Measurements from ENCODE around the gene SURF4. TPM values are rescaled to one million over a fixed set of nuclear protein-coding genes. Genes with fewer than 3 reads are reported as not detected.

SURF4 gene
- total and polyA plus RNA-seq, 2 donors (not counting 3 experiments of a cell fraction or from before 2014, with no cell fraction given), result 216 to 358 TPM

GRCh38 chr9:133361507-133362092, 14.3 kb downstream of the SURF4 start:
- H2AFZ ChIP-seq (ENCODE audit: low read depth, low read length), result no peak overlapping the region
- H3K27me3 ChIP-seq (ENCODE audit: control insufficient read depth in 2 of 2, insufficient read depth in 2 of 2, low read length in 2 of 2), result no peaks in the 10 kb centered on the region
- no peaks in the 10 kb centered on the region for H3K9me1 ChIP-seq (replicated peaks; ENCODE audit: control insufficient read depth, extremely low read depth, insufficient read depth, low read length)
- CTCF ChIA-PET, result no interaction called here
- dilution Hi-C loops (cut with MboI; ENCODE audit: extremely low pct_ligation_motif_present, low sequenced_read_pairs) (no loop called here), intact Hi-C loops (cut with micrococcal nuclease) (no loop called here)
- no peak overlapping the region for H3K27ac ChIP-seq (ENCODE audit: insufficient read depth, low read depth, low read length)
- BruUV-seq (replicated peaks), result no TSS peak
- POLR2A ChIA-PET, result no interaction called here
- H3K9me3 ChIP-seq (replicated peaks; ENCODE audit: control insufficient read depth, insufficient read depth, low read length), result no peaks in the 10 kb centered on the region
- peaks cover 6% of the 10 kb centered on the region for H3K4me1 ChIP-seq (ENCODE audit: control insufficient read depth, extremely low read depth, insufficient read depth, low read length)
- H3K36me3 ChIP-seq (ENCODE audit: control insufficient read depth in 2 of 2, extremely low read depth in 1 of 2, insufficient read depth in 2 of 2, low read length in 2 of 2), result peaks cover 31 to 54% of the 10 kb centered on the region in 2 experiments
- no peak overlapping the region for H3K4me3 ChIP-seq (replicated peaks in 1 of 3; ENCODE audit: insufficient read depth in 1 of 3, low read depth in 1 of 3, low read length in 3 of 3)
- H3K4me2 ChIP-seq (ENCODE audit: insufficient read depth, low read length), result no peak overlapping the region
- DNase-seq (ENCODE audit: low read depth, low spot score), result no peak
- no peak overlapping the region for H3K9ac ChIP-seq (replicated peaks; ENCODE audit: extremely low read depth, insufficient read depth, low read length)
- no peaks in the 10 kb centered on the region for H4K20me1 ChIP-seq (replicated peaks; ENCODE audit: control insufficient read depth, extremely low read depth, insufficient read depth, low read length)
- peaks cover 18% of the 10 kb centered on the region for H3K79me2 ChIP-seq (ENCODE audit: control insufficient read depth, insufficient read depth, low read length)
- FAIRE-seq, result no peak
- TF ChIP-seq GATA2 (IDR thresholded peaks at IDR 0.05; ENCODE audit: insufficient read depth, insufficient read length, low read depth, low read length) (no peak), FOS (IDR thresholded peaks at IDR 0.05; ENCODE audit: borderline replicate concordance, insufficient read depth, low read length) (no peak), JUN (IDR thresholded peaks at IDR 0.05; ENCODE audit: borderline replicate concordance, insufficient read depth, insufficient read length, low read depth) (no peak), CTCF (IDR thresholded peaks at IDR 0.05; ENCODE audit: extremely low read depth in 1 of 2, insufficient read depth in 1 of 2, low read depth in 1 of 2, low read length in 2 of 2) (no peak), MAX (IDR thresholded peaks at IDR 0.05; ENCODE audit: insufficient read depth, insufficient read length) (no peak), POLR2A (IDR thresholded peaks at IDR 0.05; ENCODE audit: low read depth, low read length) (no peak), EZH2 (IDR thresholded peaks at IDR 0.05; ENCODE audit: borderline replicate concordance, low read depth, low read length, severe bottlenecking) (no peak), MYC (IDR thresholded peaks at IDR 0.05; ENCODE audit: low read depth, low read length) (no peak), POLR2AphosphoS5 (IDR thresholded peaks at IDR 0.05; ENCODE audit: insufficient read depth, low read depth, low read length) (no peak)

All from endothelial cell of umbilical vein (primary cell).